PC-3 (cell line): ENCODE measurements around the gene DNAJA3.

Source experiments
- EZH2phosphoT487 ChIP-seq: fragments of 300-600 bp; sonication (generic); IDR thresholded peaks from 2 replicates; pipeline ENCODE4 v1.6.1; 2018; ENCODE audit warnings: mild to moderate bottlenecking, antibody characterized with exemption, low read length, borderline replicate concordance
- TF ChIP-seq, protein P1 (sequence below): fragments of 300-600 bp; sonication (generic); conservative IDR thresholded peaks from 2 replicates; pipeline ENCODE4 v1.5.1; 2017; ENCODE audit warnings: antibody characterized with exemption, low read depth, mild to moderate bottlenecking, low read length

DNA sequence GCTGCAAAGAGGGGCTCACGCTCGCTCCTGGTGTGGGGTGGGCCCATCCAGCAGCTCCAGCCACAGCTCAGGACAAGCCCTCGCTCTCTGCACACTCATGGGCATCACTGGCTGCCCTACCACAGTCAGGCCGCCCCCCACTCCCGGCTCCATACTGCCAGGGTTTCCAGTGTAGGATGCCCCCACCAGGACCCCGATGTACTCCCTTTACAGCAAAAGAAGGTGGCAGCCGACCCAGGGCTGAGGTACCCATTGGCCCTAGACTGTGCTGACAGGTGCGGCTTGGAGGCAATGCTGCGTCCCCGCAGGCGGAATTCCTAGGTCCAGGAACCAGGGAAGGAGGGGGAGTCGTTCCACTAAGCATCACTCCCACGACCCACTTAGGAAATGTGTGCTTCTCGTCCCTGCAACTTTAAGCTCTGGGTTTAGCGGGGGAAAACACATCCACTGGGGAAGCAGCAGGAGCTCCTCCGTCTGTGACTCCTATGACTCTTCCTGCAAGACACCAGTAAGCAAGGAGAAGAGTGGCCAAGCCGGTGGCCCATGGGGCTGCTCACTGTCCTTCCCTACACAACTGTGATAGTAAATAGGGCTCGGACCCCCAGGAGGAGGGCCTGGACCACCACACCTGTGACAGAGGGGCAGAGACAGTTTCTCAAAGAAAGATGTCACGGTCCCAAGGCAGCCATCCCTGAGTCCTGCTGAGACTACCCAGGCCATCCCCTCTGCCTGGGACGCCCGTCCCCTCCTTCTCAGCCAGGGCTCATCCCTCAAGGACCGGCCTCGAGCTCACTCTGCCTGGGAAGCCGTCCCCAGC lies 22.3 kb upstream of the DNAJA3 start:
- TF ChIP-seq, protein P1, sequence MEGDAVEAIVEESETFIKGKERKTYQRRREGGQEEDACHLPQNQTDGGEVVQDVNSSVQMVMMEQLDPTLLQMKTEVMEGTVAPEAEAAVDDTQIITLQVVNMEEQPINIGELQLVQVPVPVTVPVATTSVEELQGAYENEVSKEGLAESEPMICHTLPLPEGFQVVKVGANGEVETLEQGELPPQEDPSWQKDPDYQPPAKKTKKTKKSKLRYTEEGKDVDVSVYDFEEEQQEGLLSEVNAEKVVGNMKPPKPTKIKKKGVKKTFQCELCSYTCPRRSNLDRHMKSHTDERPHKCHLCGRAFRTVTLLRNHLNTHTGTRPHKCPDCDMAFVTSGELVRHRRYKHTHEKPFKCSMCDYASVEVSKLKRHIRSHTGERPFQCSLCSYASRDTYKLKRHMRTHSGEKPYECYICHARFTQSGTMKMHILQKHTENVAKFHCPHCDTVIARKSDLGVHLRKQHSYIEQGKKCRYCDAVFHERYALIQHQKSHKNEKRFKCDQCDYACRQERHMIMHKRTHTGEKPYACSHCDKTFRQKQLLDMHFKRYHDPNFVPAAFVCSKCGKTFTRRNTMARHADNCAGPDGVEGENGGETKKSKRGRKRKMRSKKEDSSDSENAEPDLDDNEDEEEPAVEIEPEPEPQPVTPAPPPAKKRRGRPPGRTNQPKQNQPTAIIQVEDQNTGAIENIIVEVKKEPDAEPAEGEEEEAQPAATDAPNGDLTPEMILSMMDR: no peak
- TF ChIP-seq EZH2phosphoT487: no peak
